ENCODE results near the gene UPP1. TPM values are rescaled to one million over a fixed set of nuclear protein-coding genes. Genes with fewer than 3 reads are reported as not detected.

The UPP1 gene
- total and polyA plus RNA-seq, 2 of the 13 experiments (the other 11 are each of a cell fraction or from before 2014, with no cell fraction given) = 5.7 to 9.8 TPM

DNA sequence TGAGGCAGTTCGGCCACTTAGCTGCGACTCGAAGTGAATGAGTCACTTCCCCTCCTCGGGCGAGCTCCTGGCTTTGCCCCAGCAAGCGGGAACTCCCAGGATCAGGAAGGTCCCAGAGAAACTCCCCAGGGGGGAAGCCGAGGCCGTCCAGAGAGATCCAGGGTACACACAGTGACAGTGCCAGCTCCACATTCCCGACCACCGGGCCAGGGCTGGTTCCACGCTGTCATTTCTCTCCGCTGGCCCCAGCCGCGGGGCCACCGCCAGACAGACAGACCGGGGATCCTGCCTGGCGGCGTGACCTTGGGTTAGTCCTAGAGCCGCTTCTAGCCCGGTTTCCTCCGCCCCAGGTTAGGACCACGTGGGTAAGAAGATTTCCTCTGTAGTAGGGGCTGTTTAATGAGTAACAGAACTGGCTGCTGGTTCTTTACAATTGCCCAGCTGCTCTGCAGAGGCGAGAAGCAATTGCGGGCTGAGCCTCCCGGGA is 463 bp upstream of the UPP1 start (continued):
- TF ChIP-seq SRSF1 (optimal IDR thresholded peaks at IDR 0.05; ENCODE audit: low read depth, low read length) (no peak), ZFAT (CRISPR knock-in tag; conservative IDR thresholded peaks at IDR 0.05) (no peak), ZNF510 (CRISPR knock-in tag; IDR thresholded peaks at IDR 0.05; ENCODE audit: low read depth) (no peak; the same call in 1 of the 2 replicates), RXRB (CRISPR knock-in tag; IDR thresholded peaks at IDR 0.05; ENCODE audit: borderline replicate concordance) (no peak), ZNF788 (CRISPR knock-in tag; IDR thresholded peaks at IDR 0.05; ENCODE audit: borderline replicate concordance) (peak; percentile 51; the same call in 1 of the 2 replicates), ZNF670 (CRISPR knock-in tag; IDR thresholded peaks at IDR 0.05; ENCODE audit: borderline replicate concordance) (no peak; the same call in 1 of the 2 replicates), NFIB (CRISPR knock-in tag; IDR thresholded peaks at IDR 0.05; ENCODE audit: borderline replicate concordance) (no peak), CBX5 (CRISPR knock-in tag; IDR thresholded peaks at IDR 0.05; ENCODE audit: borderline replicate concordance) (no peak), BATF2 (CRISPR knock-in tag; IDR thresholded peaks at IDR 0.05) (no peak), ZNF260 (CRISPR knock-in tag; IDR thresholded peaks at IDR 0.05; ENCODE audit: borderline replicate concordance, low read depth) (no peak), JUN (CRISPR knock-in tag; IDR thresholded peaks at IDR 0.05) (peak; percentile 73; the same call in 1 of the 2 replicates), ZBTB49 (CRISPR knock-in tag; IDR thresholded peaks at IDR 0.05; ENCODE audit: borderline replicate concordance) (no peak)
- TF ChIP-seq, protein P1, sequence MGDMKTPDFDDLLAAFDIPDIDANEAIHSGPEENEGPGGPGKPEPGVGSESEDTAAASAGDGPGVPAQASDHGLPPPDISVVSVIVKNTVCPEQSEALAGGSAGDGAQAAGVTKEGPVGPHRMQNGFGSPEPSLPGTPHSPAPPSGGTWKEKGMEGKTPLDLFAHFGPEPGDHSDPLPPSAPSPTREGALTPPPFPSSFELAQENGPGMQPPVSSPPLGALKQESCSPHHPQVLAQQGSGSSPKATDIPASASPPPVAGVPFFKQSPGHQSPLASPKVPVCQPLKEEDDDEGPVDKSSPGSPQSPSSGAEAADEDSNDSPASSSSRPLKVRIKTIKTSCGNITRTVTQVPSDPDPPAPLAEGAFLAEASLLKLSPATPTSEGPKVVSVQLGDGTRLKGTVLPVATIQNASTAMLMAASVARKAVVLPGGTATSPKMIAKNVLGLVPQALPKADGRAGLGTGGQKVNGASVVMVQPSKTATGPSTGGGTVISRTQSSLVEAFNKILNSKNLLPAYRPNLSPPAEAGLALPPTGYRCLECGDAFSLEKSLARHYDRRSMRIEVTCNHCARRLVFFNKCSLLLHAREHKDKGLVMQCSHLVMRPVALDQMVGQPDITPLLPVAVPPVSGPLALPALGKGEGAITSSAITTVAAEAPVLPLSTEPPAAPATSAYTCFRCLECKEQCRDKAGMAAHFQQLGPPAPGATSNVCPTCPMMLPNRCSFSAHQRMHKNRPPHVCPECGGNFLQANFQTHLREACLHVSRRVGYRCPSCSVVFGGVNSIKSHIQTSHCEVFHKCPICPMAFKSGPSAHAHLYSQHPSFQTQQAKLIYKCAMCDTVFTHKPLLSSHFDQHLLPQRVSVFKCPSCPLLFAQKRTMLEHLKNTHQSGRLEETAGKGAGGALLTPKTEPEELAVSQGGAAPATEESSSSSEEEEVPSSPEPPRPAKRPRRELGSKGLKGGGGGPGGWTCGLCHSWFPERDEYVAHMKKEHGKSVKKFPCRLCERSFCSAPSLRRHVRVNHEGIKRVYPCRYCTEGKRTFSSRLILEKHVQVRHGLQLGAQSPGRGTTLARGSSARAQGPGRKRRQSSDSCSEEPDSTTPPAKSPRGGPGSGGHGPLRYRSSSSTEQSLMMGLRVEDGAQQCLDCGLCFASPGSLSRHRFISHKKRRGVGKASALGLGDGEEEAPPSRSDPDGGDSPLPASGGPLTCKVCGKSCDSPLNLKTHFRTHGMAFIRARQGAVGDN (CRISPR knock-in tag; IDR thresholded peaks at IDR 0.05) = peak; percentile 73

All from HepG2 (cell line).